Myocyte (in vitro differentiated cells): ENCODE measurements around the gene IFNA21. TPM values are rescaled to one million over a fixed set of nuclear protein-coding genes. Genes with fewer than 3 reads are reported as not detected.
"Not testable (repeated sequence)": the region's sequence is repeated elsewhere in the genome, so short reads cannot be mapped to it uniquely, and the experiment has no call there.

Experiments
- DNase-seq: peaks from one replicate; pipeline ENCODE4 v3.0.0-alpha.2; 2012; ENCODE audit warnings: low read depth
- polyA plus RNA-seq: library from polyadenylated mRNA; unstranded; fragments of >200 nt; gene quantifications from one replicate; pipeline ENCODE4 v1.2.1, GENCODE V29; 2012; ENCODE audit warnings: missing spikeins
- total RNA-seq: library from RNA; depleted of rRNA; stranded (reverse); fragments of >200 nt; gene quantifications from 2 replicates; pipeline ENCODE4 v1.2.3, GENCODE V29; 2014

Gene IFNA21
- not detected in 2 replicates for total RNA-seq
- not detected for polyA plus RNA-seq

DNA sequence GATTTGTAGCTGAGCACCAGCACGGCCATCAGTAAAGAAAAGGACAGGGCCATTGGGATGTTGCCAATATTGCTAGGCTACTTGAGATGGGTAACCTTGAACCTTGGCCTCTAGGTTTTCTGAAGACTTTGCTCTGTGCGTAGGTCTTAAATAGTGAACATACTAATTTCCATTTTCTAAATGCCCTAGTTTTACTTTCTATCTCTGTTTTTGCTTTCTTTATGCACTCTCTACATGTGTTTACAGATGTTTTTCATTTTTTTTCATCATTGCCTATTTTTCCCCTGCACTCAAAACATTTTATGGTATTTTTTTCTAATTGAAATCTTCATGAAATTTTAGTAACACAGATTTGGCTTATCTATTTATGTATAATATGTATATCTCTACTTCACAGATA lies at the start of gene IFNA21:
TSS of gene IFNA21 (minus strand) at position 101 of the 400 bp plus-strand sequence. CDS start at position 53, 48 bp downstream.
- not testable (repeated sequence) for DNase-seq

GRCh38 chr9:21213411-21214326 lies 47.2 kb upstream of the IFNA21 start:
- DNase-seq: peak; percentile 9

- not testable (repeated sequence) for DNase-seq
These were observed 45.7 kb upstream of the IFNA21 start for GRCh38 chr9:21212160-21212559.

GRCh38 chr9:21210782-21211181 lies 44.3 kb upstream of the IFNA21 start:
- not testable (repeated sequence) for DNase-seq

DNA sequence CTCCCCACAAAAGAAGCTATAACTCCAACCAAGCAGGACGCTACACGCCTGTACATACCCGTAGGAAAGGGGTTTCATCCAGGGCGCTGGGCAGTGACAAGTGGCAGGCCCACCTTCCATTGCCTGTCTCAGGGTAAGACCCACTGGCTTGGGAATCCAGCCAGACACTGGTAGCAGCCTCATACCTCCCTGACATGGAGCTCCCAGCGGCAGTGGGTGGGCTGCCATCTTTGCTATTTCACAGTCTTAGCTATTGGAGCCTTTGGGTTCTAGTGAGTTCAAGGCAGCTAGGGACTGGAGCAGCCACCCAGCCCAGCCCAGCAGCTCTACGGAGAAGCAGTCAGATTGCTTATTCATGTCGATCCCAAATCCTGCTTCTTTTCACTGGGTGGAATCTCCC lies 43.9 kb upstream of the IFNA21 start:
- no peak for DNase-seq

GRCh38 chr9:21207043-21207442 lies 40.6 kb upstream of the IFNA21 start, which contains the start of gene IFNA10:
TSS of gene IFNA10 (minus strand) at chr9:21207143. CDS start at chr9:21207097, 46 bp downstream.
- not testable (repeated sequence) for DNase-seq

DNA sequence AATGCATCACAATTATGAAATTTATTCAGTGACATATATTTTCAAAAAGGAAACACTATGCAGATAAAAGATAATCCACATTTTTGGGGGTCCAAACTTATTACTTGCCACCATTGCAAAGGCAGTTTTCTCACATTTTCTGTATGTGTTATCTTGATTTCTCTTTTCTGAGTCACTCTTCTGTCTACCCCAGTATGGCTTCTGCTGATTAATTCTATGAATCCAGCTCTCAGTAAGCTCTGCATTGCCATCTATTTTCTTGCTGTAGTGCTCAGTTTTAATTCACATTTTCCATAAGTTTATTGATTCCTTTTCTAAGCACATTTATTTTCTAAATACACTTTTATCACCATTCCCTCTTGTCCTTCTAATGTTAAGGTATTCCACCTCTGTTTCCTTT lies 38.7 kb upstream of the IFNA21 start:
- no peak for DNase-seq

- not testable (repeated sequence) for DNase-seq
These were observed 35.6 kb upstream of the IFNA21 start, which contains the start of gene IFNA7 for GRCh38 chr9:21202105-21202504. TSS of gene IFNA7 (minus strand) at chr9:21202205. CDS start at chr9:21202165, 40 bp downstream.

- peak; percentile 31 for DNase-seq
These were observed 28.7 kb upstream of the IFNA21 start for GRCh38 chr9:21194867-21195776.

- DNase-seq: not testable (repeated sequence)
These were observed 21.0 kb upstream of the IFNA21 start, which contains the start of gene IFNA4 for GRCh38 chr9:21187487-21187886. TSS of gene IFNA4 (minus strand) at chr9:21187587. CDS start at chr9:21187531, 56 bp downstream.

GRCh38 chr9:21182810-21183736 lies 16.6 kb upstream of the IFNA21 start:
- peak; percentile 21 for DNase-seq

DNA sequence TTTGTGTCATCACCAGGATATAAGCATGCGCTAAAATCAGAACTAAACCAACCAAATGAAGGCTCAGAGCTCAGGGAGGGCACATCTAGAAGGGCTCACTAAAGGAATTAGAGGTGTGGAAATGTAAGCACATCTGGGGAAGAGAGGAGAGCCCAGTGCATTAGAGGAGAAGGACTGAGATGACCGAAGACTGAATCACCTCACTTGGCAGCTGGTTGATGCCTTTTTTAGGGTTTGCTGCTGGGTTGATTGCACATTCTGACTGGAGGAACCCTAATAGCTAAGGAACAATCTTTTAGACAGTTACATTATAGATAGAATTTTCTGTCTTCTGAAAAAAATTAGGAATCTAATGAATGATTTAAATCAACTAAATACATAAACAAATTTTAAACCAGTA lies 8.2 kb upstream of the IFNA21 start:
- no peak for DNase-seq

GRCh38 chr9:21172156-21172555 lies 5.7 kb upstream of the IFNA21 start:
- DNase-seq: no peak

GRCh38 chr9:21171351-21171750 lies 4.9 kb upstream of the IFNA21 start:
- DNase-seq: no peak

DNA sequence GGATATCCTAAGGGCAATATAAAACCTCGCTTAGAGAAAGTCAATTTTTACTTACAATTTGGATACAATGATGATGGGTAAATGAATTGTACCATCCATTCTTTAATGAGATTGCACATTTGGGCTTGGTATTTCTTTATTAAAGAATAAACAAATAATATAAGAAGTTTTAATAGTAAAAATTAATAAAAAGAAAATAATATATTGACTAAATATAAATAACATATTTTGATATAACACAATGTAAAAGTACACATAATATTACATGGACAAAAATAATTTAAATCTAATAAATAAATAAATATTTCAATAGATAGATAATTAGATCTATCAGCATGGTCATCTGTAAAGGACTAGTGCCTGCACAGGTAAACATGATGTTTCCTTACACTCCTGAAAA lies 944 bp downstream of the IFNA21 start:
- DNase-seq: no peak

GRCh38 chr9:21160178-21160577 lies 6.3 kb downstream of the IFNA21 start:
- peak; percentile 61 for DNase-seq

GRCh38 chr9:21155501-21155900 lies 11.0 kb downstream of the IFNA21 start:
- DNase-seq: peak; percentile 7

DNA sequence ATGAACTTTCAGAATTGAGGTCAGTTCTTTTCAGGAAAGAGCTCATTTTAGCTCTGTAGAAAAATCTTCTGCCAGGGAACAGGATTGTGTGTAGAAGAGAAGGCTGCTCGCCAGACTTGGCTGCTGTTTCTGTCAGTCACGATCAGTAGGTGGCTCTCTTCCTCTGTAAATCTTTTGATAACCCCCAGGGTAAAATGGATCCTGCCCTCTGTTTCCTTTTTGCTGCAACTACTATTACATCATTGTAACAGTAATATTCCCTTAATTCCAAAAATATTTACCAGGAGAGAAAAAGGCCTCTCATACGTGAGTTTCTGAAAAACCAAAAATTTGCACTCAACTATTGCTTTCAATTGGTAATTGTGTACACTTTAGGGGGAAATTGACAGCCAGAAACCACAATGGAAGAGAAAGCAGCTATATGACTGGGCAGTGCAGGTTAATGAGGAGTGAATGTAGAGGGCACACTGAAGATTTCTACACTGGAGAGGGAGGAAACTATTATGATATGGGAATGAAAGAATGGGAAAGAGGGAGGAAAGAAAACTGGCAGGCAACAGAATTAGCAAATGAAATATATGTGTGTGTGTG lies 12.3 kb downstream of the IFNA21 start:
- peak; percentile 68 for DNase-seq

GRCh38 chr9:21153336-21154017 lies 13.0 kb downstream of the IFNA21 start:
- no peak for DNase-seq
